Panc1 (cell line): ENCODE measurements around the gene MAGI3.

Source experiments
- POLR2AphosphoS5 ChIP-seq: IDR thresholded peaks from 2 replicates; pipeline ENCODE4 v1.6.1; 2012; ENCODE audit warnings: mild to moderate bottlenecking, low read depth, low read length, moderate library complexity
- SIN3A ChIP-seq: IDR thresholded peaks from 2 replicates; pipeline ENCODE4 v1.6.1; 2012; ENCODE audit warnings: low read depth, mild to moderate bottlenecking, low read length, moderate library complexity, borderline replicate concordance; ENCODE audit not compliant: insufficient read depth
- TCF7L2 ChIP-seq: IDR thresholded peaks from 2 replicates; pipeline ENCODE4 v1.6.1; 2011; ENCODE audit warnings: mild to moderate bottlenecking, low read depth, low read length, inconsistent platforms
- TF ChIP-seq, protein P1 (sequence below), 2 experiments: IDR thresholded peaks; 2 replicates each; pipeline ENCODE4 v1.6.1; 2011 to 2012; ENCODE audit warnings: low read depth in 2 of 2, control low read depth in 1 of 2, low read length in 1 of 2, mild to moderate bottlenecking in 1 of 2, moderate library complexity in 1 of 2; ENCODE audit not compliant: insufficient read depth in 1 of 2
- TF ChIP-seq, protein P2 (sequence below): fragments of 450-650 bp; IDR thresholded peaks from 2 replicates; pipeline ENCODE4 v1.5.1; 2017; ENCODE audit warnings: mild to moderate bottlenecking

DNA sequence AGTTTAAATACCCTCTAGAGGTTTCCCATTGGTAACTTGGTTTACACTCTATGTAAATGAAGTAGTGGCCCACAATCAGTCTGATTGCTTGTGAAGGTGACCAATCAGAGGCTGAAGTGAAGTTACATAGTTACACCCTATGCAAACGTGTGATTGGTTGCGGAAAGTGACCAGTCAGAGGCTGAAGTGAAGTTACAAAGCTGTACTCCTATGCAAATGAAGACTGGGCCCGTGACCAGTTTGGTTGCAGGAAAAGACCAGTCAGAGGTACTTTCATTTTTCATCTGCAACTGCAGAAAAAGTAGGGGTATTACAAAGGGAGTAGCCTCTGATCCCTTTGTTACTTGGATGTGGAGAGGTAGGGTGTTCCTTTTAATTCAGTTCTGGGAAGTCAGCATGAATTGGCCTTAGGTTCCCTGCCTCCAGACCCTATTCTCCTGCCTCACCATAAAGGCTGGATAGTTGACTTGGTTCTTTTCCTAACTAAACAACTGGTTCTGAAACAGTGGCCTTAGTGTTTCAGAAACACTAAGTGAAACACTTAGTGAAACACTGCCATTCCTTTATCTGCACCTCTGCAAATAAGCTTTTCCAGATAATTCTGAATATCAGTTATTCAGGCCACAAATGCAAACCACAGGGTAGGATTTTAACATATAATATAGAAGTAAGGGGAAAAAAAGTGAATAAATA is 39.3 kb downstream of the MAGI3 start:
- TF ChIP-seq, protein P1, sequence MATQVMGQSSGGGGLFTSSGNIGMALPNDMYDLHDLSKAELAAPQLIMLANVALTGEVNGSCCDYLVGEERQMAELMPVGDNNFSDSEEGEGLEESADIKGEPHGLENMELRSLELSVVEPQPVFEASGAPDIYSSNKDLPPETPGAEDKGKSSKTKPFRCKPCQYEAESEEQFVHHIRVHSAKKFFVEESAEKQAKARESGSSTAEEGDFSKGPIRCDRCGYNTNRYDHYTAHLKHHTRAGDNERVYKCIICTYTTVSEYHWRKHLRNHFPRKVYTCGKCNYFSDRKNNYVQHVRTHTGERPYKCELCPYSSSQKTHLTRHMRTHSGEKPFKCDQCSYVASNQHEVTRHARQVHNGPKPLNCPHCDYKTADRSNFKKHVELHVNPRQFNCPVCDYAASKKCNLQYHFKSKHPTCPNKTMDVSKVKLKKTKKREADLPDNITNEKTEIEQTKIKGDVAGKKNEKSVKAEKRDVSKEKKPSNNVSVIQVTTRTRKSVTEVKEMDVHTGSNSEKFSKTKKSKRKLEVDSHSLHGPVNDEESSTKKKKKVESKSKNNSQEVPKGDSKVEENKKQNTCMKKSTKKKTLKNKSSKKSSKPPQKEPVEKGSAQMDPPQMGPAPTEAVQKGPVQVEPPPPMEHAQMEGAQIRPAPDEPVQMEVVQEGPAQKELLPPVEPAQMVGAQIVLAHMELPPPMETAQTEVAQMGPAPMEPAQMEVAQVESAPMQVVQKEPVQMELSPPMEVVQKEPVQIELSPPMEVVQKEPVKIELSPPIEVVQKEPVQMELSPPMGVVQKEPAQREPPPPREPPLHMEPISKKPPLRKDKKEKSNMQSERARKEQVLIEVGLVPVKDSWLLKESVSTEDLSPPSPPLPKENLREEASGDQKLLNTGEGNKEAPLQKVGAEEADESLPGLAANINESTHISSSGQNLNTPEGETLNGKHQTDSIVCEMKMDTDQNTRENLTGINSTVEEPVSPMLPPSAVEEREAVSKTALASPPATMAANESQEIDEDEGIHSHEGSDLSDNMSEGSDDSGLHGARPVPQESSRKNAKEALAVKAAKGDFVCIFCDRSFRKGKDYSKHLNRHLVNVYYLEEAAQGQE (IDR thresholded peaks at IDR 0.05; ENCODE audit: insufficient read depth in 1 of 2, low read depth in 2 of 2, low read length in 1 of 2), result no peak
- TF ChIP-seq POLR2AphosphoS5, result no peak
- TF ChIP-seq, protein P2, sequence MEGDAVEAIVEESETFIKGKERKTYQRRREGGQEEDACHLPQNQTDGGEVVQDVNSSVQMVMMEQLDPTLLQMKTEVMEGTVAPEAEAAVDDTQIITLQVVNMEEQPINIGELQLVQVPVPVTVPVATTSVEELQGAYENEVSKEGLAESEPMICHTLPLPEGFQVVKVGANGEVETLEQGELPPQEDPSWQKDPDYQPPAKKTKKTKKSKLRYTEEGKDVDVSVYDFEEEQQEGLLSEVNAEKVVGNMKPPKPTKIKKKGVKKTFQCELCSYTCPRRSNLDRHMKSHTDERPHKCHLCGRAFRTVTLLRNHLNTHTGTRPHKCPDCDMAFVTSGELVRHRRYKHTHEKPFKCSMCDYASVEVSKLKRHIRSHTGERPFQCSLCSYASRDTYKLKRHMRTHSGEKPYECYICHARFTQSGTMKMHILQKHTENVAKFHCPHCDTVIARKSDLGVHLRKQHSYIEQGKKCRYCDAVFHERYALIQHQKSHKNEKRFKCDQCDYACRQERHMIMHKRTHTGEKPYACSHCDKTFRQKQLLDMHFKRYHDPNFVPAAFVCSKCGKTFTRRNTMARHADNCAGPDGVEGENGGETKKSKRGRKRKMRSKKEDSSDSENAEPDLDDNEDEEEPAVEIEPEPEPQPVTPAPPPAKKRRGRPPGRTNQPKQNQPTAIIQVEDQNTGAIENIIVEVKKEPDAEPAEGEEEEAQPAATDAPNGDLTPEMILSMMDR, result no peak
- no peak for TF ChIP-seq SIN3A
- no peak for TF ChIP-seq TCF7L2
